ENCODE results near the gene NCAM2. TPM values are rescaled to one million over a fixed set of nuclear protein-coding genes. Genes with fewer than 3 reads are reported as not detected.

NCAM2 gene
- total and polyA plus RNA-seq, 2 donors (not counting 3 experiments of a cell fraction or from before 2014, with no cell fraction given), result 0.11 to 0.27 TPM

- Histone ChIP-seq H3K27ac (ENCODE audit: insufficient read depth, low read depth, low read length) (no peak overlapping the region), H3K4me3 (replicated peaks in 1 of 3; ENCODE audit: insufficient read depth in 1 of 3, low read depth in 1 of 3, low read length in 3 of 3) (no peak overlapping the region), H3K79me2 (ENCODE audit: control insufficient read depth, insufficient read depth, low read length) (no peaks in the 10 kb centered on the region), H3K36me3 (ENCODE audit: control insufficient read depth in 2 of 2, extremely low read depth in 1 of 2, insufficient read depth in 2 of 2, low read length in 2 of 2) (no peaks in the 10 kb centered on the region), H3K9me1 (replicated peaks; ENCODE audit: control insufficient read depth, extremely low read depth, insufficient read depth, low read length) (no peaks in the 10 kb centered on the region), H3K27me3 (ENCODE audit: control insufficient read depth in 2 of 2, insufficient read depth in 2 of 2, low read length in 2 of 2) (no peaks in the 10 kb centered on the region), H2AFZ (ENCODE audit: low read depth, low read length) (no peak overlapping the region), H3K4me2 (ENCODE audit: insufficient read depth, low read length) (no peak overlapping the region), H4K20me1 (replicated peaks; ENCODE audit: control insufficient read depth, extremely low read depth, insufficient read depth, low read length) (no peaks in the 10 kb centered on the region), H3K4me1 (ENCODE audit: control insufficient read depth, extremely low read depth, insufficient read depth, low read length) (no peaks in the 10 kb centered on the region), H3K9ac (replicated peaks; ENCODE audit: extremely low read depth, insufficient read depth, low read length) (no peak overlapping the region), H3K9me3 (replicated peaks; ENCODE audit: control insufficient read depth, insufficient read depth, low read length) (no peaks in the 10 kb centered on the region)
- TF ChIP-seq JUN (IDR thresholded peaks at IDR 0.05; ENCODE audit: borderline replicate concordance, insufficient read depth, insufficient read length, low read depth), result no peak
- no peak for TF ChIP-seq GATA2 (IDR thresholded peaks at IDR 0.05; ENCODE audit: insufficient read depth, insufficient read length, low read depth, low read length)
- no peak for FAIRE-seq
- ChIA-PET CTCF (no interaction called here), POLR2A (no interaction called here)
- DNase-seq (ENCODE audit: low read depth, low spot score), result no peak
- dilution Hi-C loops (cut with MboI; ENCODE audit: extremely low pct_ligation_motif_present, low sequenced_read_pairs), result no loop called here
- BruUV-seq (replicated peaks), result no TSS peak
- intact Hi-C loops (cut with micrococcal nuclease), result no loop called here
These were observed 105.5 kb downstream of the NCAM2 start for GRCh38 chr21:21103692-21104091.

GRCh38 chr21:21109736-21110135 lies 111.5 kb downstream of the NCAM2 start:
- ChIA-PET POLR2A (no interaction called here), CTCF (no interaction called here)
- Histone ChIP-seq H3K79me2 (ENCODE audit: control insufficient read depth, insufficient read depth, low read length) (no peaks in the 10 kb centered on the region), H2AFZ (ENCODE audit: low read depth, low read length) (no peak overlapping the region), H3K27me3 (ENCODE audit: control insufficient read depth in 2 of 2, insufficient read depth in 2 of 2, low read length in 2 of 2) (no peaks in the 10 kb centered on the region), H3K9me1 (replicated peaks; ENCODE audit: control insufficient read depth, extremely low read depth, insufficient read depth, low read length) (no peaks in the 10 kb centered on the region), H3K27ac (ENCODE audit: insufficient read depth, low read depth, low read length) (no peak overlapping the region), H3K9ac (replicated peaks; ENCODE audit: extremely low read depth, insufficient read depth, low read length) (no peak overlapping the region), H4K20me1 (replicated peaks; ENCODE audit: control insufficient read depth, extremely low read depth, insufficient read depth, low read length) (no peaks in the 10 kb centered on the region), H3K4me1 (ENCODE audit: control insufficient read depth, extremely low read depth, insufficient read depth, low read length) (no peaks in the 10 kb centered on the region), H3K4me3 (replicated peaks in 1 of 3; ENCODE audit: insufficient read depth in 1 of 3, low read depth in 1 of 3, low read length in 3 of 3) (no peak overlapping the region), H3K9me3 (replicated peaks; ENCODE audit: control insufficient read depth, insufficient read depth, low read length) (no peaks in the 10 kb centered on the region), H3K36me3 (ENCODE audit: control insufficient read depth in 2 of 2, extremely low read depth in 1 of 2, insufficient read depth in 2 of 2, low read length in 2 of 2) (no peaks in the 10 kb centered on the region), H3K4me2 (ENCODE audit: insufficient read depth, low read length) (no peak overlapping the region)
- BruUV-seq (replicated peaks), result no TSS peak
- dilution Hi-C loops (cut with MboI; ENCODE audit: extremely low pct_ligation_motif_present, low sequenced_read_pairs) (no loop called here), intact Hi-C loops (cut with micrococcal nuclease) (no loop called here)
- FAIRE-seq (no peak), DNase-seq (ENCODE audit: low read depth, low spot score) (no peak)
- TF ChIP-seq EZH2 (IDR thresholded peaks at IDR 0.05; ENCODE audit: borderline replicate concordance, low read depth, low read length, severe bottlenecking), result no peak
- no peak for TF ChIP-seq JUN (IDR thresholded peaks at IDR 0.05; ENCODE audit: borderline replicate concordance, insufficient read depth, insufficient read length, low read depth)
